Activated CD8-positive, alpha-beta memory T cell treated with anti-CD3 and anti-CD28 coated beads for 24 hours (primary cell): ENCODE results near the gene FAM53A.
"Not testable (repeated sequence)": the region's sequence is repeated elsewhere in the genome, so short reads cannot be mapped to it uniquely, and the experiment has no call there.

ENCODE experiments used
- DNase-seq: peaks from one replicate; pipeline ENCODE4 v3.0.0-alpha.2; 2020

The FAM53A gene

DNA sequence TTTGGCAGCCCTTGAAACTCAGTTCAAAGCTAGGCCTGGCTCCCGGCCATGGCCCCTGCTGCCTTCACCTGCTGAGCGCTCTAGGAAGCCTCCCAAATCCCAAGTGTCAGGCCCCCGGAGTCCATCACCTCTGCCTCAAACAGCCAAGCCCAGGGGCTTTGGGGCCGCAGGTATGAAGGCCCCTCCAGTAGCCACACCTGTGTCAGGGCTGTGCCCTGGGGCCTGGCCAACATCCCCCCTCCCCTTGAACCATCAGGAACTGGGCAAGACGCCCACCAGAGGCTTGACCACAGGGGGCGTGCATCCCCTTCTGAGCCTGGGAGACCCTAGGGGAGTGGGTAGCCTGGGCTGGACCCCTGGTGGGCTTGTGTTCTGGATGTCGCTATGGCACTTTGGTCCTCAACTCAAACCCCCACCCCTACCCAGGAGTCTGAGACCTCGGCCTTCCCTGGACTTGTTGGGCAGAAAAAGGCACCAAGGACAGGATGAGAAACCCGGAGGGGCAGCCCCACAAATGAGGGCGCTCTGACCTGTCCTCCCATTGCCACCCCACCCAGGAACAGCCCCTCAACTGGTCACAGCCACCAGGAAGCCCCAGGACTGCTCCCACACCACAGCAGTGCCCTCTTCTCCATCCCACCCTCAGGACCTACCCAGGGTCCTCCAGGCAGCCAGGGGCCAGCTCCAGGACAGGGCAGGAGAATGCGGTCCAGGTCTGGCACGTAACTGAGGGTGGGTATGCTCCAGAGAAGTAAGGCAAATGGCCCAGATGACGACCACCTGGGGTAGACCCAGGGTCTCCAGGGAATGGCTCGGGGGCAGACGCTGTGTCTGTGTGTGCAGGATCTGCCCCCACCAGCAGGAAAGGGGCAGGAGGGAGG lies 32.2 kb upstream of the FAM53A start:
- no peak for DNase-seq

GRCh38 chr4:1715002-1715758 lies 31.1 kb upstream of the FAM53A start:
- no peak for DNase-seq

- no peak for DNase-seq
These were observed 30.3 kb upstream of the FAM53A start for GRCh38 chr4:1714303-1715001.

GRCh38 chr4:1713003-1713851 lies 29.1 kb upstream of the FAM53A start:
- DNase-seq, result no peak

- peak; percentile 98 for DNase-seq
These were observed 28.3 kb upstream of the FAM53A start, which contains the start of gene SLBP for GRCh38 chr4:1712216-1713002. TSS of gene SLBP (minus strand) at chr4:1712319. CDS start at chr4:1712188, 131 bp downstream.

DNA sequence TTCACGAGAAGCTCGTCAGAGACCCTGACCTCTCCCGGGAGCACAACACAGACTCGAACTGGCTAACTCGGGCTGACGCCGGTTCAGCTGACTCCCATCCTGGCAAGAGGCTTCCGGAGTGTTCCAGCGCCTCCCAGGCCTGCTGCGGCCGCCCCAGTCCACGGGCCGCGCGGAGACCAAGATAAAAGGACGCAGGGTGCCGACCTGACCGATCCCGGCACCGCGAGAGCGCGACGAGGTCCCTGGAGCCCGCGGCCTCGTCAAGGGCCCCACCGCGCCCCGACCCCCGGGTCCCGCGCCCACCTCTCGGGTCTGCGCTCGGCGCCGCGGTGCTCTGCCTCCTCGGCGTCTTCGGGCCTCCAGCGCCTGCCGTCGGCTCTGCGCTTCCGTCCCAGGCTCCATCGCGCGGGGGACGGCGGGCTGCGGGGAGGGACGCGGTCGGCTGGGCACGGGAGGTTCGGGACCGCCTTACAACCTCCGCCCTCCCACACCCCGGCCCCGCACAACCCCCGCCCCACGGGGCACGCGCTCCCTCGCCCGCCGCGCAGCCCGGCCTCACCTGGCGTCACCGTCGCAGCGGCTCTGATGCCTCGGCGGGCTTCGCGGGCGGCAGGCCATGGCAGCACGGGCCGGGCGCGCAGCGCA lies 27.6 kb upstream of the FAM53A start:
- no peak for DNase-seq

DNA sequence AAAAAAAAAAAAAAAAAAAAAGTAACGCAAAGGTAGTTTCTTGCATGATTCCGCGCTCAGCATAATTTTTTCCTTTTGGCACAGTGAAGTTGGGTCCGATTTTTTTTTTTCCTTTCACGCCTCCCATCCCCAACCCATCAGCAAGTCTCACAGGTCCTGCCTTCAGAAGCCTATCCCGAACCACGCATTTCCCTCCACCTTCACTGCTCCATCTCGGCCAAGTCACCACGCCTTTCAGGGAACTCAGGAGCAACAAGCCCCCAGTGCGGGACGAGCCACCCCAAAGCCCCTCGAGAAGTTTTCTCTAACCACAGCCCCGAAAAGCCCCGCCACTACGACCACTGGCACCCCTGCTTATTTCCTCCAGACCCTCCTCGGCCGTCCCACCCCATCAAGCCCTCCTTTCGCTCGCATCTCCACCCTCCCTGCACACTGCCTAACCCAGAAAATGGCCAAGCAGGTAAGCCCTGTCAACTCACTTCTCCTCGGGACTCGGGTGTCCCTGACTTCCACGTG lies 27.0 kb upstream of the FAM53A start:
- peak; percentile 79 for DNase-seq

DNA sequence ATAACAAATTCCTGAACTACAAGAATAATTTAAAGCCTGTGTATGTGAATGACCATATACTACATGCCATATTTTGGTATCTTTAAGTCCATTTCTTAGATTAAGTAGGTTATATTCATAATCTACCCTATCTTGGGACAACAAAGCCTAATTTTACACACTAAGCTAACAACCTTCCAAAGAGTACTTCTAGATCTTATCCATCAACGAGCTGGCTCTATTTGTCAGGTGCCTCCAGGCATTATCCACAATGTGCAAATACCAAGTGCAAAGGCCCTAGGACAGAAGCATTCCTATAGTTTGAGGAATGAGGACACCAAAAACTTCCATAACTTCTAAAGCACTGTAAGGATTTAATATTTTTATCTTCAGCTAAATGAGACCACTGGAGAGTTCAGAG lies 24.5 kb upstream of the FAM53A start:
- no peak for DNase-seq

DNA sequence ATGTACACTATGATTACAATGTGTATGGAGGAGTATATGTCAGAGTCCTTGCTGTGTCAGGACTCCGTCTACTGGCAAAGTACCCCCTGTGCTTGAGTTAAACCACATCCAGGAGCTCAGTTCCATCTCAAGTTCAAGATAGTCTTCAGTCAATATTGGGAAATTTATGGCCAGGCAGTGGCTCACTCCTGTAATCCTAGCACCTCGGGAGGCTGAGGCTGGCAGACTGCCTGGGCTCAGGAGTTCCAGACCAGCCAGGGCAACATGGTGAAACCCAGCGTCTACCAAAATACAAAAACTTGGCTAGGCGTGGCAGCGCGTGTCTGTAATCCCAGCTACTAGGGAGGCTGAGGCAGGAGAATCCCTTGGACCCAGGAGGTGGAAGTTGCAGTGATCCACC lies 22.2 kb upstream of the FAM53A start:
- DNase-seq, result no peak

DNA sequence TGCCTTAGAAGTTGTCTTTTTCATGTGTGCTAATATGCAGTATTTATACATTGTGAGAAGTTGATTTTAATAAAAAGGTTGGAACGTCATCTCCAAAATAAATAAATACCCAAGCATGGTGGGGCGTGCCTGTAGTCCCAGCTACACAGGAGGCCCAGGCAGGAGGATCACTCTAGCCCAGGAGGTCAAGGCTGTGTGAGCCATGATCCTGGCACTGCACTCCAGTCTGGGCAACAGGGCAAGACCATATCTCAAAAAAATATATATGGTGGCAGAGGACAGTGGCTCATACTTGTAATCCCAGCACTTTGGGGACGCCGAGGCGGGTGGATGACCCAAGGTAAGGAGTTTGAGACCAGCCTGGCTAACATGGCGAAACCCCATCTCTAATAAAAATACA lies 21.6 kb upstream of the FAM53A start:
- DNase-seq, result no peak

GRCh38 chr4:1703867-1704266 lies 19.8 kb upstream of the FAM53A start:
- no peak for DNase-seq

DNA sequence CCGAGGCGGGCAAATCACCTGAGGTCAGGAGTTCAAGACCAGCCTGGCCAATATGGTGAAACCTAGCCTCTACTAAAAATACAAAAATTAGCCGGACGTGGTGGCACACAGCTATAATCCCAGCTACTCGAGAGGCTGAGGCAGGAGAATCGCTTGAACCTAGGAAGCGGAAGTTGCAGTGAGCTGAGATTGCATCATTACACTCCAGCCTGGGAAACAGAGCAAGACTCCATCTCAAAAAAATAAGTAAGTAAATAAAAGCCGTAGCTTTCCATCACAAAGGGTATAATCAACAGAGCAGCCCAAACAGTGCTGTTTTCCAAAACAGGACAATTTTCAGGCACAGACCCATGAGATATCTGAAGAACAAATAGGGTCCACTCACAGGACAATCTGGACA lies 17.6 kb upstream of the FAM53A start:
- DNase-seq, result not testable (repeated sequence)

- no peak for DNase-seq
These were observed 11.8 kb upstream of the FAM53A start for GRCh38 chr4:1695913-1696312.

DNA sequence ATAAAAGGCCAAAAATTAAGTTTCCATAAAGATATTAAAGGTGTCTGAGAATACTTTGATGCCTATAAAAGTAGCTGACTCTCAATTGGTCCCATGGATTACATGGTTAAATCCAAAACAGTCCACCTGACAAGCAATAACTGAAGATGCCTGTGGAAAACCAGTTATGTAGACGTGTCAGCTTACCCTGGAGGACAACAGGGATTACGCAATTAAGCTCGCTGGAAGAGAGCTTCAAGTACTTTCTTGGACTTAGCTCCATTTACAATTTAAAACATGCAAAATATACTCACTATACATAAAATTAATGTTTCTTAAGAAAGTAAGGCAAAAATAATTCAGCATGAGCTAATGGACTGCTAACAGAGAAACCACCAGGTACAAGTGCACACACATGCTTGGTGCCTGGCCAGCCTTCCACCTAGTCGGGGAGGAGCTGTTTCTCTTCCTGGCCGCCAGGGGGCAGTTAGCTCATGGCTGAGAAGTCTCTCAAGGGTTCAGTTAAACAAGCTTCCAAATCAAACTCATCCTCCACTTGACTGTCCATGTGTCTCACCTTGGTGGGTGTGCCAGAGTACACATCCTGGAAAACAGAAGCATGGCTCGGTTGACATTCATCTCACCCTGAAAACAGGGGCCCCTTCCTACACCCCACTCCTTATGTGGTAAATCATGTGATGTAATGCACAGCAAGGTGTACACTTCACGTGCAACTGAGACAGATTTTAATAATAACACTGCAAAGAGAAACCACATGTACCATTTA lies 9.2 kb upstream of the FAM53A start:
- DNase-seq, result peak; percentile 84

GRCh38 chr4:1691737-1692373 lies 7.7 kb upstream of the FAM53A start:
- DNase-seq, result no peak

- DNase-seq, result no peak
These were observed 6.6 kb upstream of the FAM53A start for GRCh38 chr4:1690698-1691097.

- no peak for DNase-seq
These were observed 2.4 kb upstream of the FAM53A start for GRCh38 chr4:1686440-1687036.

- no peak for DNase-seq
These were observed 1.4 kb upstream of the FAM53A start for GRCh38 chr4:1685235-1686150.
